GM21786 (cell line): Measurements from ENCODE around the gene ORM2.
"Not testable (repeated sequence)": the region's sequence is repeated elsewhere in the genome, so short reads cannot be mapped to it uniquely, and the experiment has no call there.

Experiments
- ATAC-seq: cut with Tn5 transposase; IDR thresholded peaks from one replicate; pipeline ENCODE4 v1.9.1; 2021; ENCODE audit not compliant: unreplicated experiment

ORM2 gene

DNA sequence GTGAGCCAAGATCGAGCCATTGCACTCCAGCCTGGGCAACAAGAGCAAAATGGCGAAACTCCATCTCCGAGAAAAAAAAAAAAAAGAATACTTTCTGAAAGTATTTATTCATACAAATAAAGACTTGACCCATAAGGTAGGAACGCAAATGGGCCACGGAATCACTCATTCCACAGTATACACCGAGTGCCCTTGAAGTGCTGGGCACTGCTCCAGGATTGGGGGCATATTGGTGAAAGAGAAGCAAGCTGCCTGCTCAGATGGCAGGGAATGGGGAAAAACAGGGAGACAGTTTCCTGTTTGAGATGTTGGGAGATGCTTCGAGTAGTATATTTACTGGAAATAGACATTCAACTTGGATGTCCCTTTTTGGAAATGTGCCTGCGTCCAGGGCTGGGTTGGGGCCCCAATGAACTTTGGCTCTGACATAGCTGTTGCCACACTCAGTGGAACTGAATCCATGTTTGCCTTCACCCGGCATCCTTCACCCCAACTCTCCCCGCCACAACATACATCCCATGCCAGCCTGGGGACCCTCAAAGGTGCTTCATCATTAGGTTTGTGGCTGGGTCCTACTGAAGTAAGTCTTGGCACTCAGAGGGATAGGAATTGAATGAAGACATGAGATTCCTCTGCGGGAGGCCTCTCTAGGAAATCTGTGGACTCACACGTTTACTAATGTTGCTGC, 588 bp upstream of the ORM2 start:
- ATAC-seq = not testable (repeated sequence)

GRCh38 chr9:114330636-114331035, 967 bp downstream of the ORM2 start:
- ATAC-seq = no peak

DNA sequence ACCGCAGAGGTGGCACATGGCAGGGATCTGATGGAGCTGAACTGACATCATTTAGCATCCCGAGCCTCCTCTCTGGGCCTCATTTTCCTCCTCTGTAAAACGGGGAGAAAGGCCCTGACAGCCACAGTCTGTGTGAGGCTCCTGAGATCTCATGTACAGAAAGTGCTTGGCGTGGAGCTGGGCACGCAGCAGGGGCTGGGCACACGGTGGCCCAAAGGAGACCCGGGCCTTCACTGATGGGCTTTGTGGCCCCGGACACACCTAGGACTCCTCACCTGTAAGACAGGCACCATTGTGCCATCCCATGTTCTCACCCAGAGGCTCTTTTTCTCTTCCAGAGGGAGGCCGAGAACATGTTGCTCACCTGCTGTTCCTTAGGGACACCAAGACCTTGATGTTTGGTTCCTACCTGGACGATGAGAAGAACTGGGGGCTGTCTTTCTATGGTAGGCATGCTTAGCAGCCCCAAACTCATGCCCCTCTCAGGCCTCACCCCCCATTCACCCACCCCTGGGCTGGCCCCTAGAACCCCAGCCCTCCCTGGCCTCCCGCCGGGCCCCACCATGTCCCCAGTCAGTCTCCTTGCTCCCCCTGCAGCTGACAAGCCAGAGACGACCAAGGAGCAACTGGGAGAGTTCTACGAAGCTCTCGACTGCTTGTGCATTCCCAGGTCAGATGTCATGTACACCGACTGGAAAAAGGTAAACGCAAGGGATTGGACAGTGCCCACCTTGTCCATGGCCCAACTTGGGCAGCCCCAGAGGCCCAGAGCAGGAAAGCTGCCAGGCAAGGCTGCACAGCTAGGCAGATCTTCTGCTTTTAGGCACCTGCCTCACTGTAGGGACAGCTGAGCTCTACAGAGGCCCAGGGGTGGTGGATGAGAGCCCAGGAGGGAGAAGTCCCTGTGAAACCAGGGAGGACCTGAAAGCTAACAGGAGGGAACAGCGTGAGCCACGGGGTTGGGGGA, 1.8 kb downstream of the ORM2 start:
- not testable (repeated sequence) for ATAC-seq

GRCh38 chr9:114332474-114333040, 2.9 kb downstream of the ORM2 start:
- ATAC-seq = not testable (repeated sequence)

- ATAC-seq = not testable (repeated sequence)
These were observed 4.0 kb downstream of the ORM2 start for GRCh38 chr9:114333718-114334117.

DNA sequence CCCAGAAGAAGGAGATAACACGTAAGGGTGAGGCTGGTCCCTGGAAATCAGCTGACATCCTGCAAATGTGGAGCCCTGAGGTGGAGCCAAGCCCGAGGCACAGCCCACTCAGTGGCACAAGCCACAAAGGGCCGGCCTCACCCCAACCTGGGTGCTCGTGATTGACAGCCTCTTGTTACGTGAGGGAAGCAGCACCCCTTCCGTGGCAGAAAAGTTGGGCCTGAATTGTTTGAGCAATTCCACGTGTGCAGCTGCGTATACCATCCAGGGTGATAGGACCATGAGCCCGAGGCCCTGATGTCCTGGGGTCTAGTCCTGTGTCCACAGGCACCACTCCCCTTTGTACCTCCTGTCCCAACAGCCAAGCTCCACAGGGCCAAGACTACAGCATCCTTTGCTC, 4.8 kb downstream of the ORM2 start:
- no peak for ATAC-seq

DNA sequence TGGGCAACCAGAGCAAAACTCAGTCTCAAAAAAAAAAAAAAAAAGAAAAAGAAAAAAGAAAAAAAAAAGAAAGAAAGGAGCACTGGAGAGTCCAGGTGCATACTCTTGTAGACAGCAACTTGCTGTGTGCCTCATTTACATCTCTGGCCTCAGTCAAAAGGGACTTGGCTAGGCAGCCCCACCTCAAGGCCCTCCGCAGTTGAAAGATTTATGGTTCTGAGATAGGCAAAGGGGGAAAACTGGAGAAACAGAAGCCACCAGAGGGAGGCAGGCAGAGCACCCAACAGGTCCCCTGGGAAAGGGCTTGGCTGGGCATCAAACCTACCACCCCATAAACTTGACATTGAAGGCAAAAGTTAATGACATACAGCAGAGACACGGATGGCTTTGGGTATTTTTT, 6.1 kb downstream of the ORM2 start:
- no peak for ATAC-seq

GRCh38 chr9:114336157-114336556, 6.5 kb downstream of the ORM2 start:
- no peak for ATAC-seq

DNA sequence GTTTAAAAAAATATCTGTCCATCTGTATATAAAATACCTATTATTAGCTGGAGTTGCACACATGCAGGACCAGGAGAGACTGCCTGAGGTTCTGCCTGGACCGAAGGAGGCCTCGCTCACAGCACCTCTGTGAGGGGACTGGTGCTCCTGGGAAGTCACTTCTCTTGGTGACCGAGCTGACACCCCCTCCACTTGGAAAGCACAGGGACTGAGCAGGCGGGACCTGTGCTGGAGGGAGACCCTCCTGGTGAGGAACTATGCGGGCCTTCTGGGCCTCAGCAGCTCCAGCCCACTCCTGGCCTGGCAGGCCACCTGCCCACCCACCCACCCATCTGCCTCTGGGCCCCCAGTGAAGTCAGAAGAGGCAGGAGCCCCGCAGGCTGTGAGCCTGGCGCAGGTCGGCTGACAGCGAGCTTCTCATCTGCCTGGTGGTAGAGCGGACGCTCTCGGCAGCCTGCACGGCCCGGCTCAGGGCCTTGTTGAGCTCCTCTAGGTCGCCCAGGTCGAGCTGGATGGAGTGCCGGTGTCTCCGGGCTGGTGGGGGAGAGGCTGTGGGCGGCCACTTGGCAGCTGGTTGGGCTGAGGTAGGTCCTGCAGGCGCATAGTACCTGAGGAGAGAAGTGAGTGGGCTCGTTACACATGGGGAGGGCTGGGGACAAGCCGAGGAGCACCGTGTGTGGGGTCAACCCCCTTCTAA, 7.2 kb downstream of the ORM2 start:
- no peak for ATAC-seq

DNA sequence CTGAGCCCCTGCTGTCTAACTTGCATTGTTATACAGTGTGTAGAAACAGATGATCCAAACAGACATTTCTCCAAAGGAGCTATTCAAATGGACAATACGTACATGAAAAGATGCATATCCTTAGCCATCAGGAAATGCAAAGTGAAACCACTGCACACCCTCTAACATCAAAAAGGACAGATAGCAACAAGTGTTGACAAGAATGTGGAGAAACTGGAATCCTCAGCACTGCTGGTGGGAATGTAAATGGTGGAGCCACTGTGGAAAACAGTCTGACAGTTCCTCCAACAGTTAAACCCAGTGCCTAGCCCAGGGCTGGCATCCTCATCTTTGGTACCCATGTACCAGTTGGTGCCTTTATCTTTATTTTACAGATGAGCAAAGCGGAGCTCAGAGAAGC, 8.5 kb downstream of the ORM2 start:
- ATAC-seq = no peak

GRCh38 chr9:114339130-114339908, 9.7 kb downstream of the ORM2 start:
- peak; percentile 68 for ATAC-seq

DNA sequence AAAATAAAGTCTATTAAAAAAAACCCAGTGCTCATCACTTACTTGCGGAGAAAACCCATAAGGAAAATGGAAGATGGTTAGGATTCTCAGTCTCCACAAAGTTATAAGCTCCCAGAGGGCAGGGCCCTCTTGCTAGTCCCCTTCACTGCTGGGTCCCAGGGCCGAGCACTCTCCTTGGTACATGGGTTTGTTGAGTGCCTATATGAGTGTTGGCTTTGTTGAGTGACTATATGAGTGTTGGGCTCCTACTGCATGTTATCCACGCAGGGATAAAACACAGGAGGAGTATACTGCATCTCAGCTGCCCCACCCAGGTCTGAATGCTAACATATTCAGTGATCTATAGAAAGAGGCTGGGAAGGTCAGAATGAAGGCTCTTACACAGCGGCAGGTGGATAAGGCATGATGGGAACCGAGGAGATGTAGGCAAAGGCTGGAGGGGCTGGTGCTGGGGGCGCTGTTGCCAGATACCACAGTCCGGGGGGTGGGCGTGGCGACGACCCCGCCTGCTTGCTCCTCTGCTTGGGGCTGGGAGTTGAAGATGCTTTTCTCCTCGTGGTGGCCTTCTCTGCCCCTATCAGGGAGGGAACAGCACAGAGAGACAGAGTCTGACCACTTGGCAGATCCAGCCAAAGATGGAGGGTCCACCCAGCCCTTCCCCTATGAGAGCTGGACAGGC, 11.6 kb downstream of the ORM2 start:
- no peak for ATAC-seq

DNA sequence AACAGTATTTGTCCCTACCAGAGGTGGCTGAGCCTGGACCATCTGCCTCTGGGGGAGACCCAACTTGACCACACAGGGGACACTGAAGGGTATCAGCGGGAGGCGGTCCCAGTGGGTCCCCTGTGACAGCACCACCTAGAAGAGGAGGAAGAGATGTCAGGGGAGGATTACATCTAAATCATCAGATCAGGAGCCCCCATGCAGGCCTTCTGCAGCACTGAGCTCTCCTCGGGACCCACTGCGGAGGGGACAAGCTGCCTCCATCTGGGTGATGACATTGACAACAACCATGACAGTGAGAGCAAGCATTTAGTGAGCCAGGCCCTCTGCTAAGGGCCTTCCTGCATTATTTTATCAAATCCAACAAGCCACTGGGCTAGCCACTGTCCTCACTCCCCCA, 12.3 kb downstream of the ORM2 start:
- no peak for ATAC-seq

DNA sequence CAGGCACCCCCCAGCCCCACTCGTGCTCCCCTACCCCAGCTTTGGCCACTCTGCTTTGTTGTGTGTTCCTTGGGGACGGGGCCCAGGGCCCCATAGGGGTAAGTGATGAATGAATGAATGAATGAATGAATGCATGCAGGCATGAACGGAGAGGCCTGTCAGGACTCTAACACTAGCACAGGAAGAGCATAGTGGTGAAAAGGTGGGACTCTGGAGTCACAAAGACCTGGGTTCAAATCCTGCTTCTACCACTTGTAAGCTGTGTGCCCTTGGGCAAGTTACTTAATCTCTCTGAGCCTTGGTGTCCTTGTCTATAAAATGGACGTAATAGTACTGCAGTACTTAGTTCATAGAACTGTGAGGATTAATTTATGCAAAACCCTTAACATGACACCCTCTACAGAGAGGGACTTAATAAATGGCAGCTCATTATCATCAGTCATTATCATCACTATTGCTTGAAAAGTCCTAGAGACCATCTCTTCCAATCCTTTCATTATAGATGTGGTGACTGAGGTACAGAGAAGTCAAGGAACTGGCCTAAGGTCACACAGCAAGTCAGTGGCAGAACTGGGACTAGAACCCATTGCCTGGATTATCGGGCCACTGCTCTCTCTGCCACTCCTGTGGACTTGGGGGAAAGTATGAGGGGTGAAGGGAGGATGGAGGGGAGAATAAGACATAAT, 13.2 kb downstream of the ORM2 start:
- ATAC-seq = no peak

DNA sequence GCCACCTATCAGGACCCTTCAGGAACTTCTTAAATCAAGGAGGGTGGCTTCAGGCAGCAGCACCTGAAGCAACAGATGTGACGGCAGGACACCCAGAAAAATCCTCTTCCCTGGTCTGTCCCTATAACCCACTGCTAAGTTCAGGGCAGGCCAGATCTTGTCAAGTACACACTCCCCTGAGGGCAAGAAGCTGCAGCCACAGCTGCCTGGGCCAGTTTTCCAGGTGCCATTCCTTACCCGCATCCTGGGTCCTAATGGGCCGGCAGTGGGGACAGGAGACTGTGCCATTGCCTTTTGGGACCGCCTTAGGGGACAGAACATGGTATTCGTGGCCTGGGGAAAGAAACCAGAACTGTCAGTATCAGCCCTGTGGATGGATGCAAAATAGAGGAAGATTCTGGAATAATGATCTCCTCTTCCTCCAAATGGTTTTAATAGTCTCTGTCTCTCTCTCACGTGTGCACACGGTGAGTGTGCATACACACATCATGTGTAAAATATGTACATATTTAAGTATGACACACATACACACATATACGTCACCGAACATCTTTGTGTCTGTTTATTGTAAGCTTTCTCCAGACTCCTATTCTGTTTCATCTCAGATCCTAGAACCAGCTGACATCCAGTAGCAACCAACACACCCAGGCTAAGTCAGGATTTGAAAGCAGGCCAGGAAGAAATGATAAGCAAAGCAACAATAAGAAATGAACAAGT, 14.0 kb downstream of the ORM2 start:
- no peak for ATAC-seq

DNA sequence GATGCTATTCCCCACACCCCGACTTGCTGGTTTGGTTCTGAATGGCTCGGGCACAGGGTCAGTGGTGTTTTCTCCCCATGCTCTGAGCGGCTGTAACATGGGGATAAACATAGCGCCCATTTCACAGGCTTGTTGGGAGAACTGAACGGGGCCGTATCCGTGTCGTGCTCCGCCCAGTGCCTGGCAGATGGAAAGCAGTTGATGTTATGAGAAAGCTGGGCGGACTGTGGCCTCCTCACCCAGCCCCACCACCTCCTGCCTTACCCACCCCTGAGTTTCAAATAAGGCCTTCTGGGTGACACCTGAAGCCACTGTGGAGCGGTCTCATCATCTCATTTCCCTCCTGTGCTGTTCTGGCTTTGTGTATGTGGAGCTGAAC, 14.5 kb downstream of the ORM2 start:
- no peak for ATAC-seq

DNA sequence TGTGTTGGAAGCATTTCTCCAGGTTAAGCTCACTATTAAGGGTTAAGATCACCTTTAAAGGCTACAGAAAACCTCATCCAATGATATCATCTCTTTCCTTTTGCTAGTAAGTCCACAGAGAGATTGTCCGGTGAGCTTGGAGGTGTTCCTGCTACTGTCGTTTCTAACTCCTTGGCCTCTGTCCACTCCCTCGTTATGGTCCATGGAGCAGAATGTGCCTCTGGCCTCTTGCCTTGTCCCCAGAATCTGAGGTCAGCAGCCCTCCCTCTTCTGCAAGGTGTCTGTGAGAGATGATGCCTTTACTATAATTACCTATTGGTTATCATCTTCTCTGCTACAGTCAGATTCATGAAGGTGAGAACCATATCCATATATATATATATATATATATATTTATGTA, 15.0 kb downstream of the ORM2 start:
- ATAC-seq = no peak

GRCh38 chr9:114345493-114346065, 15.9 kb downstream of the ORM2 start:
- ATAC-seq = no peak
